ENCODE data around the gene ALDH1A3.

The ALDH1A3 gene

GRCh38 chr15:100958326-100959065 is 78.9 kb downstream of the ALDH1A3 start:
- no peak for DNase-seq

- no peak for DNase-seq
Observed at GRCh38 chr15:100959066-100960050, 79.7 kb downstream of the ALDH1A3 start.

Data from NCI-H1048 (cell line).